Suppressor macrophage treated with lipopolysaccharide for 4 hours (primary cell): Measurements from ENCODE around the gene GAP43.
"Not testable (repeated sequence)": the region's sequence is repeated elsewhere in the genome, so short reads cannot be mapped to it uniquely, and the experiment has no call there.

Experiments
- DNase-seq: peaks from one replicate; pipeline ENCODE4 v3.0.0-alpha.2; 2020

Gene GAP43

DNA sequence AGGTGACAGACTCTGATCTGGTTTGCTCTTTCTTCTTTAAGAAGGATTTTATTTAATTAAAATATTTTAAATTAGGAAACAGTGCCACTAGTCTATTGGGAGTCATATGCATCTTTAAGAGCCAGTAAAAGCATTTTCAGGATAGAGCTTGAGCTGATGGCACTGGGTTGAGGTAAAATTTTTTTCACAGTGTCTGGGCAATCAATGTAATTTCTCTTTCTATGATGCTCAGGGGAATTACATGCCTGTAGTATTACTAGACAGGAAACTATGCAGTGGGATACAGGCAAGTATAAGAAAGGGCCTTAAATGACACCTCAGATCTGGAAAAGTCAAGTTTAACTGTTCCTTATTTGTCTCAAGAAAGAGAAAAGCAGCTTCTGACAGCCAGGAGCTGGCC, 76.4 kb downstream of the GAP43 start:
- DNase-seq: no peak

- DNase-seq: no peak
Measured at GRCh38 chr3:115702598-115702997, 79.3 kb downstream of the GAP43 start.

DNA sequence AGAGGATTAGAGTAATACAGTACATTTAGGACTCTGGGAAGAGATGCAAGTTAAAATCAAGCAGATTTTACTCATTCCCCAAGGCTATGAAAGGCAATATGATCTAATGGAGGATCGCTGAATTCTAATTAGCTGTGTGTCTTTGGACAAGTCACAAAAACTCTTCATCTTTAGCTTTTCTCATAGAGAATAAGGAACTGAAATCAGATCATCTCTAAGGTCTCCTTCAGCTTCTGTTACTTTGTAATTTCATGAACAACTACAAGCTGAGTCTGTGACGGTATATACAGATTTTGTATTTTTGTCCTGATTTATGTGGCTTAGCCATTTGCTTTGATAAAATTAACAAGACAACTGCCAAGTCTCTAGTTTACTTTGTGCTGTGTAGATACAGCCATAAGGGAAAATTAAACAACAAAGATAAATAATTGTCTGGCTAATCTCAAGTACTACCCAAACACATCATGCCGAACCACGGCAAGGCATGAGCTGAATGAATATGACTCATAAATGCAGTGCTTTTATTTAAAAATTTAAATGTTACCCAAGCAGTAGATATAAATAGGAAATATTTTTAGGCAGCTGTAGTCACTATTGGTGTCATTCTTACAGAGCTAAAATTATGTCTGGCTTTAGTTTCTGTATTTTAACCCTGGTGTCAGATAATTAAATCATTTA, 81.5 kb downstream of the GAP43 start:
- DNase-seq: no peak

DNA sequence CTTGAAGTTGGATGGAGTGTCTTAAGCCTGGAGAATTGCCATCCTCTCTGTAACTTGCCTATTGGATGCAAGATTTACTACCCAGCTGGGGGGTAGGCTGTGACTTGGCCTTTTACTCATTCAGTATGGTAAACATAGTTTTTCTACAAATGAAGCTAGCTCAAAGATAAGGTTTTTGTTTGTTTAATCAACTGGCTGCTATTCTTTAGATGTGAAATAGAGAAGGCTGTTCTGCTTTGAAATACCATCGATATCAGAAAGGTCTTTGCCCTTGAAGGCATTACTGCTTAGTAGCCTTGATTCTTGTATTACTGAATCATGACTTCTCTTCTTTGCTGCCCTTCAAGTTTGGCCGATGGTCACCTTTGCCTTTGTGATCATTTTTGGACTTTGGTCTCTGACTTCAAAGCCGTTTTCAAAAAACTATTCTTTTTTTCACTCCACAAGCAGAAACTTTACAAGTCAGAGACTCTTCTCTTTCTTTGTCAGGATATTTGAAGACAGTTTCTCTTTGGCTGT, 83.1 kb downstream of the GAP43 start:
- DNase-seq: no peak

GRCh38 chr3:115708540-115708939, 85.2 kb downstream of the GAP43 start:
- DNase-seq: no peak

DNA sequence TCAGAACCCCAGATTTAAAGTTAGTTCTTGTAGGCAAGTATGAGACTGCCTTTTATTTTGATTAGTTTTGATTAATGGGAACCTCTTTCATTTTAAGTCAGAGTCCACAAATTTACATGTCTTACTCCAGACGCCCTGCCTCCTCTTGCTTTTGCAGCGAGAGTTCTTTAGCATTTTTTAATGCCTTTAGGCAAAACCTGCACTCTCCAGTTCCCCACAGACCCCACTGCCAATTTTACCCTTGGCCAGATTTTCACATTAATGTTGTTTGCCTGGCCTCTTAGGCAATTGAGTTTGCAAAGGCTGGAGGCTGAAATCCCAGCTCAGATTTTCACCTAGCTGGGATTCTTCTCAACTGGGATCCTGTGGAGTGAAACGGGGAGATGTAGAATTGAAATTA, 85.8 kb downstream of the GAP43 start:
- no peak for DNase-seq

GRCh38 chr3:115709931-115710330, 86.6 kb downstream of the GAP43 start:
- DNase-seq: no peak

GRCh38 chr3:115710799-115711198, 87.5 kb downstream of the GAP43 start:
- DNase-seq: no peak

DNA sequence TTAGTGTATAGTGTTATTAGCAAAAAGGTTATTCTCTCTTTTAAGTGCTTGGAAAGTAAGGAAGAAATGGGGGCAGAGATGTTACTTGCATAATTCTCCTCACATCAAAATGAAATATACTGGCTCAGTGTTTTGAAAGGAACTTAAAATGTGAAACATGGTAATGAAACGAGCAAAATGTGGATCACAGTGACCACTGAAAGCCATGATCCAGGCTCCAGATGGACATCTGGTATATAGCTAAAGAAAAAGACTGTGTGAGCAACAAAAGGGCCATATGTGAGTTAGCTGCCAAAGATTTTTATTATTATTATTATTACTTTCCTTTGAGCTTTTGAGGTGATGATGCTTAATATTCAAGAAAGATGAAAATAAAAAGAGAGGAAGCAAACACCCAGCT, 89.6 kb downstream of the GAP43 start:
- DNase-seq: no peak

- no peak for DNase-seq
Measured at GRCh38 chr3:115713284-115713683, 90.0 kb downstream of the GAP43 start.

DNA sequence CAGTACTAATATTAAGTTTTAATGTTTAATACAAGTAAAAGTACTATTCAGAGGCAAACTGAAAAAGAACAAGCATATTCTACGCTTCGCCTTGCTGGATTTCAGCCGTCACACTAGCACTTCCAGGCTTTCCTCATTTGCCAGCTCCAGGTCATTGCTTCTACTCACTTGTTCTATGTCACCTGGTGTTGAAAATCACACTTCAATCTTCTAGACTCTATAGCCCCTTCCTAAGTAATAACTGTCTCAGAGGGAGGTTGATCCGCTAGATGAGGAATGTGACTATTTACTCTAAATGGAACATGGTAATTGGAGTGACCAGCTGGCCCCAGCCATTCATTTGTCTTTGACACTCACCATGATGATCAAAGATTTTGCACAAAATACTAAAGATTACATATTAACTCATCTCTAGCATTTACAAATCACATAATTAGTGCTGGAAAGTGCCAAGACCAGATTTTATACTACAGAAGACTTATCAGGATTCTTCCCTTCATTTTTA, 92.0 kb downstream of the GAP43 start:
- no peak for DNase-seq

DNA sequence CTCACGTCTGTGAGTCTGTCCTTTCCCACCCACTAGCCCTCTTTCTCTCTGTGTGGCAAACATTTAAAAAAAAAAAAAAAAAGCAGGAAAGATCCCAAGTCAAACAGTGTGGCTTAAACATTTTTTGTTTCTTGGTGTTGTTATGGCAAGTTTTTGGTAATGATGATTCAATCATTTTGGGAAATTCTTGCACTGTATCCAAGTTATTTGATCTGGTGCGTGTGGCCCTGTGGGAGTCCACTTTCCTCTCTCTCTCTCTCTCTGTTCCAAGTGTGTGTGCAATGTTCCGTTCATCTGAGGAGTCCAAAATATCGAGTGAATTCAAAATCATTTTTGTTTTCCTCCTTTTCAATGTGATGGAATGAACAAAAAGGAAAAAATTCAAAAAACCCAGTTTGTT, 97.7 kb downstream of the GAP43 start:
- DNase-seq: no peak

DNA sequence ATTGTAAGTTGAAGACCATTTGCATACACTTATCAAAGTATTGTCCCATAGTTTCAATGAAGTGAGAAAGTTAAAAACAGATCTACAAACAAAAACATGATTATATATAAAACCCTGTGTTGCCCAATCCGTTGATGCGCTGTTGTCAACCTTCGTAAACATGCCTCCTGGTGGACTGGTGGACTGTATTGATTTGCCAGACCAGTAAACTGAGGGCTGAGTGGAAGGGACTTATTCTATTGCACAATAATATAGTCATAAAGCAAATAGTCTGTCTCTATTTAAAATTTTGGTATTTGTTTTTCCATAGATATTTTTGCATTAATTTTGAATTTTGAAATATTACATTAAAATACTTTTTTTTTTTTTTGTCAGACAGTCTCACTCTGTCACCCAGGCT, 102.5 kb downstream of the GAP43 start:
- no peak for DNase-seq

DNA sequence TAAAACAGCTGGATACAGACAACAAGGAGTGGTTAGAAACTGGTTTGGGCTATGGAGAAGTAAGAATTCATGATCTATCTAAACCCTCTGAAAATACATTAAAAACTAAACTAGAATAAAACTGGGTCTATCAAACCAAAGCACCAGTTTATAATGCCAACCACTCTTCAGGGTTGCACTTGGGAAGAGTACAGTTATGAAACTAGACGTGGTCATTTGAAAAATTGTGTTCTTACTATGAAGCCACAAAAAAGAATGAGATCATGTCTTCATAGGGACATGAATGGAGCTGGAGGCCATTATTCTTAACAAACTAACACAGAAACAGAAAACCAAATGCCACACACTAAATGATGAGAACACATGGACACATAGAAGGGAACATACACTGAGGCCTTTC, 103.8 kb downstream of the GAP43 start:
- DNase-seq: no peak

- DNase-seq: no peak
Measured at GRCh38 chr3:115728013-115728412, 104.7 kb downstream of the GAP43 start.

DNA sequence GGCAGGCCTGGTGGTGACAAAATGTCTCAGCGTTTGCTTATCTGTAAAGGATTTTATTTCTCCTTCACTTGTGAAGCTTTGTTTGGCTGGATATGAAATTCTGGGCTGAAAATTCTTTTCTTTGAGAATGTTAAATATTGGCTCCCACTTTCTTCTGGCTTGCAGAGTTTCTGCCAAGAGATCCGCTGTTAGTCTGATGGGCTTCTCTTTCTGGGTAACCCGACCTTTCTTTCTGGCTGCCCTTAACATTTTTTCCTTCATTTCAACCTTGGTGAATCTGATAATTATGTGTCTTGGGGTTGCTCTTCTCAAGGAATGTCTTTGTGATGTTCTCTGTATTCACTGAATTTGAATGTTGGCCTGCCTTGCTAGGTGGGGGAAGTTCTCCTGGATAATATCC, 113.0 kb downstream of the GAP43 start:
- not testable (repeated sequence) for DNase-seq

DNA sequence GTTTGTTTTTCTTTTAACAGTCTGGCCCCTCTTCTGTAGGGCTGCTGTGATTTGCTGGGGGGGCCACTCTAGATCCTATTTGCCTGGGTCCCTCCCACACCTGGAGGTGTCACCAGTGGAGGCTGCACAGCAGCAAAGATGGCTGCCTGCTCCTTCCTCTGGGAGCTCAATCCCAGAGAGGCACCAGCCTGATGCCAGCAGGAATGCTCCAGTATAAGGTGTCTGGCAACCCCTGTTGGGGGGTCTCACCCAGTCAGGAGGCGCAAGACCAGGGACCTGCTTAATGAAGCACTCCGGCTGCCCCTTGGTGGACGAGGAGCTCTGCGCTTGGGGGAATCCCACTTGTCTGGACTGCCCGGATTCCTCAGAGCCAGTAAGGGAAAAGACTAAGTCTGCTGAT, 118.3 kb downstream of the GAP43 start:
- no peak for DNase-seq

GRCh38 chr3:115744516-115744915, 121.2 kb downstream of the GAP43 start:
- DNase-seq: not testable (repeated sequence)

DNA sequence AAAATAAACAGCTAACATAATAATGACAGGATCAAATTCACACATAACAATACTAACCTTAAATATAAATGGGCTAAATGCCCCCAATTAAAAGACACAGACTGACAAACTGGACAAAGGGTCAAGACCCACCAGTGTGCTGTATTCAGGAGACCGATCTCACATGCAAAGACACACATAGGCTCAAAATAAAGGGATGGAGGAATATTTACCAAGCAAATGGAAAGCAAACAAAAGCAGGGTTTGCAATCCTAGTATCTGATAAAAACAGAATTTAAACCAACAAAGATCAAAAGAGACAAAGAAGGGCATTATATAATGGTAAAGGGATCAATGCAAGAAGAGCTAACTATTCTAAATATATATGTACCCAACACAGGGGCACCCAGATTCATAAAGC, 129.7 kb downstream of the GAP43 start:
- DNase-seq: not testable (repeated sequence)

GRCh38 chr3:115758076-115758763, 134.9 kb downstream of the GAP43 start:
- DNase-seq: no peak

- DNase-seq: no peak
Measured at GRCh38 chr3:115760716-115761115, 137.4 kb downstream of the GAP43 start.

GRCh38 chr3:115761927-115762305, 138.6 kb downstream of the GAP43 start:
- DNase-seq: no peak

DNA sequence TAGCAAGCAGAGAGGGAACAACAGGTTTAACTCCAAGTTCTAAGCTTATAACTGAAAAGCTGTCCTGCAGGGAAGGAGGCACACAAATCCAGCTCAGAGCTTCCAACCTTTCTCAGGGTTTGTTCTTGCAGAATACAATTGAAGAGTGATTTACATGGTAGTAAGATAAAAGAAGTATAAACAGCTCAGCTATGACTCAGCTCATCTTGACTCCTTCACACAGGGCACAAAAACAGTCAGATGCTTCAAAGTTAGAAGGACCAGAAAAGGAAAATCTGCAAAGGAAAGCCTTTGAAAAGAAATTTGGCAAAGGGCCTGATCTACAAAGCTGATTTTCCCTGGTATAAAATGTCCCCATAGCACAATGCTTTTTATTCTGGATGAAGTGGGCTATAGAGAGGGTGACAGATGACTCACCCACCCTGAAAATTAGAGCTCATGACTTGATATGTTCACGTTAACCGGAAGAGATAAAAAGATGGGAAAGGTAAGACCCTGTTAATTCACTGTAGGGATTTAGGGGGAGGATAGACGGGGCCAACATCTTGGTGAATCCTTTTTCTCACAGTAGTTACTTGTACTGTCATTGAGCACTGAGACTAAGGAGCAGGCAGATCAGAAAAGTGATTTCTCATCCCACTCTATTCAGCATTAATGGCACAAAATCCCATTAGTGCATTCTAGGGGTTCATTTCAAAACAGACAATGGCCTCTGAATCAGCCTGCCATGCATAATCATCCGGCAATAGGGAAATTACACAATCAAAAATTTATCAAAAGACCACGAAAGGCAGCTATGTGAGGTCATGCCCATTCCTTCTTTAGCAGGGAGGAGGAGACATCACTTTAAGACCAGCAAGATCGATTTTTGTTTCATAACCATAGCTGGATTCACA, 143.5 kb downstream of the GAP43 start:
- DNase-seq: peak; percentile 7
